Hair follicular keratinocyte (primary cell): ENCODE results near the gene ARHGEF39. TPM values are rescaled to one million over a fixed set of nuclear protein-coding genes. Genes with fewer than 3 reads are reported as not detected.

Experiments used
- total RNA-seq: library from RNA; depleted of rRNA; stranded (reverse); fragments of >200 nt; gene quantifications from 2 replicates; pipeline ENCODE4 v1.2.3, GENCODE V29; 2015

ARHGEF39 gene
- total RNA-seq, result 7.8 and 23.5 TPM in 2 replicates

GRCh38 chr9:35664531-35665470 is at the start of gene ARHGEF39:
Gene ARHGEF39 (minus strand): TSS chr9:35665195. CDS start chr9:35665169, 26 bp downstream.

GRCh38 chr9:35689542-35690293 is 24.7 kb upstream of the ARHGEF39 start, which contains the start of gene TPM2:
Gene TPM2 (minus strand): TSS chr9:35689925. CDS start chr9:35689817, 108 bp downstream.

GRCh38 chr9:35673132-35674024 is 8.4 kb upstream of the ARHGEF39 start, which contains the start of gene CA9:
Gene CA9 (plus strand): TSS chr9:35673928. CDS start chr9:35673960, 32 bp downstream.

GRCh38 chr9:35658137-35658967 is 6.6 kb downstream of the ARHGEF39 start, which contains the start of gene CCDC107:
Gene CCDC107 (plus strand): TSS chr9:35658292. CDS start chr9:35658380, 88 bp downstream.

GRCh38 chr9:35657546-35658136 is 7.4 kb downstream of the ARHGEF39 start, which contains the start of gene RMRP:
Gene RMRP (minus strand): TSS chr9:35658019.

GRCh38 chr9:35650341-35651158 is 14.4 kb downstream of the ARHGEF39 start, which contains the start of gene SIT1:
Gene SIT1 (minus strand): TSS chr9:35650931. CDS start chr9:35650853, 78 bp downstream.

GRCh38 chr9:35618325-35618727 is 46.7 kb downstream of the ARHGEF39 start, which contains the start of gene CD72:
Gene CD72 (minus strand): TSS chr9:35618413. CDS start chr9:35618303, 110 bp downstream.

Other genes starting within 250 kb of the ARHGEF39 start
- gene RUSC2, start 175.1 kb downstream of the ARHGEF39 start, total RNA-seq, result 12.6 and 15.5 TPM in 2 replicates
- gene TESK1, start 59.9 kb downstream of the ARHGEF39 start, total RNA-seq, result 13.9 and 24.0 TPM in 2 replicates
- gene CD72, start 46.8 kb downstream of the ARHGEF39 start, total RNA-seq, result 0.11 and 0.86 TPM in 2 replicates
- gene SIT1, start 14.3 kb downstream of the ARHGEF39 start, total RNA-seq, result not detected in 2 replicates
- 1,205 and 1,810 TPM in 2 replicates for gene RMRP, start 7.2 kb downstream of the ARHGEF39 start, total RNA-seq
- 17.2 and 18.8 TPM in 2 replicates for gene CCDC107, start 6.9 kb downstream of the ARHGEF39 start, total RNA-seq
- 0.23 and 2.1 TPM in 2 replicates for gene CA9, start 8.7 kb upstream of the ARHGEF39 start, total RNA-seq
- gene TPM2, start 24.7 kb upstream of the ARHGEF39 start, total RNA-seq, result 53.1 and 157 TPM in 2 replicates
- gene TLN1, start 67.0 kb upstream of the ARHGEF39 start, total RNA-seq, result 141 and 149 TPM in 2 replicates
- gene CREB3, start 67.5 kb upstream of the ARHGEF39 start, total RNA-seq, result 47.2 and 49.3 TPM in 2 replicates
- 17.4 and 17.6 TPM in 2 replicates for gene GBA2, start 84.0 kb upstream of the ARHGEF39 start, total RNA-seq
- 13.8 and 19.1 TPM in 2 replicates for gene RGP1, start 84.1 kb upstream of the ARHGEF39 start, total RNA-seq
- gene MSMP, start 89.1 kb upstream of the ARHGEF39 start, total RNA-seq, result not detected in 2 replicates
- gene NPR2, start 126.4 kb upstream of the ARHGEF39 start, total RNA-seq, result 6.2 and 14.6 TPM in 2 replicates
- 0.04 TPM in 1 of 2 replicates, not detected in the other for gene SPAG8, start 147.1 kb upstream of the ARHGEF39 start, total RNA-seq
- gene HINT2, start 149.8 kb upstream of the ARHGEF39 start, total RNA-seq, result 25.4 and 28.3 TPM in 2 replicates
- not detected in 2 replicates for gene FAM221B, start 163.5 kb upstream of the ARHGEF39 start, total RNA-seq
- gene TMEM8B, start 164.0 kb upstream of the ARHGEF39 start, total RNA-seq, result 1.1 and 3.7 TPM in 2 replicates
- not detected in 2 replicates for gene OR13J1, start 205.2 kb upstream of the ARHGEF39 start, total RNA-seq
- 0.68 and 1.0 TPM in 2 replicates for gene HRCT1, start 241.0 kb upstream of the ARHGEF39 start, total RNA-seq
- not detected in 2 replicates for gene SPAAR, start 244.3 kb upstream of the ARHGEF39 start, total RNA-seq